ENCODE measurements around the gene KCNH2.

KCNH2 gene

DNA sequence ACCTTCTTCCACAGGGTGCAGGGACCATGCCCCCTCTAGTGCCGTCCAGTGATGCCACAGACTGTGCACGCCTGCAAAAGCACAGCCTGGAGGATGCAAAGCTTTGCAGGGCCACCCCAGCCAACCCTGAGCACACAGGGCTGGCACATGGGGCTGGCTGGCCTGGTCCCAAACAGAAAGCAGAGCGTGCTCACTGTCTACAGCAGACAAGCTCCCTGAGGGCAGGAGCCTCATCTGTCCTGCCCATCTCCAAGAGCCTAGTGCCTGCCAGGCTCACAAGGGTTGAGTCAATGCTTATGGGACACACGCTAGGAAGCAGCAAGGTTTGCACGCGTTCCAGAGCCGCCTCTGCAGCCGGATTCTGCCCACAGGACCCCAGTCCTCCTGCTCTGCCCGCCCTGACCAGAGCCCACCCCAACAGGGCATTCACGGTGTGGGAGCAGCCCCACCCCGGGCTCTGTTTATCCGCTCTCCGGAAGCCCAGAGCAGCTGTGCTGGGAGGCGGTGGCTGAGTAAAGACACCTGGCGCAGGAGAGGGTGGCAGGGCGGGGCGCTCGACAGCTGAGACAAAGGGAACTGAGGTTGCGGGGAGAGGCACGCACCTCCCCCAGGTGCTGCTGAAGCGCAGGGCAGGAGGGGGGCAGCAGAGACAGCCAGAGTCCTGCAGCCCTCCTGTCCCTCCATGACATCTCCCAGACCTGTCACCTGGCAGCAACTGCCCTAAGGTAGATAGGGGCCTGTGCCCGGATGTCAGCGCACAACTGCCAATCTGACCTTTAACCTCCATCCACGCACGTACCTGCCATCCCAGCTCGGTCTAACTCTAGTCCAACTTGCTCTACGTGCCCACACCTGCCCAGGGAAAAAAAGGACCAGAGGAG, 4.3 kb downstream of the KCNH2 start:
- no peak for DNase-seq

DNA sequence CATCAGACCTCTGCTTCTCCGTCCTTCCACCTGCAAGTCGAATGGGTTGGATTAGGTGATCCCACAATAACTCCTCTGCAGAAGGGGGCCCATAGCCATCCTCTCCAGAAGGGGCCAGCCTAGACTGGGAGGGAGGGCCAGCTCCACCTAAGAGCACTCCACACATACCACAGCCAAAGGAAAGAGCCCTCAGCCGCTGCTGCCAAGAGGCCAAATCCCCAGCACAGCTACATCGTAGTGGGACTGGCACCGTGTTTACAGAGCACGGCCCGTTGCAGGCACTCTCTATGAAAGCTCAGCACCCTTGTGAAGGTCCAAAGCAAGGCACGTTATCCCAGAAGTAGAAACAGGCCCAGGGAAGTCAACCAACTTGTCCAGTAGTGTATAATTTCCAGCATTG, 5.4 kb downstream of the KCNH2 start:
- DNase-seq = no peak

DNA sequence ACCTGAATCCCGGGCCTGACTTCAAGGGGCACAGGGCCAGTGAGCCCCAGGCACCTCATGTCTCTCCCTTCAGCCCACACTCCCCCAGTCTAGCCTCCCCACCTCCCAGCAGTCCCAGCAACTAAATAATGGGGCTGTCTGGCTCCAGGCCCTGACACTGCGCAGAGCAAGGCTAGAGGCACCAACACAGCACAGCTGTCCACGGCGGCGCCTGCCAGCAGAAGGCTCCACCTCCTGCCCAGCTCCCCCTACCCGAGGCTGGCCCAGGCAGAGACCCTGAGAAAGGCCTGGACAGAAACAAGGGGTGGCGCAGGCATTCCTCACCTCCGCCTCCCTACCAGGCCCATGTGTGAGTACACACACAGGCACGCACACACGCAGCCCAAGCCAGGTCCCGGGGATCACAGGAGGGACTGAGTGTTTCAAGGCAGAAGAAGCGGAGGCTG, 6.1 kb downstream of the KCNH2 start:
- no peak for DNase-seq

DNA sequence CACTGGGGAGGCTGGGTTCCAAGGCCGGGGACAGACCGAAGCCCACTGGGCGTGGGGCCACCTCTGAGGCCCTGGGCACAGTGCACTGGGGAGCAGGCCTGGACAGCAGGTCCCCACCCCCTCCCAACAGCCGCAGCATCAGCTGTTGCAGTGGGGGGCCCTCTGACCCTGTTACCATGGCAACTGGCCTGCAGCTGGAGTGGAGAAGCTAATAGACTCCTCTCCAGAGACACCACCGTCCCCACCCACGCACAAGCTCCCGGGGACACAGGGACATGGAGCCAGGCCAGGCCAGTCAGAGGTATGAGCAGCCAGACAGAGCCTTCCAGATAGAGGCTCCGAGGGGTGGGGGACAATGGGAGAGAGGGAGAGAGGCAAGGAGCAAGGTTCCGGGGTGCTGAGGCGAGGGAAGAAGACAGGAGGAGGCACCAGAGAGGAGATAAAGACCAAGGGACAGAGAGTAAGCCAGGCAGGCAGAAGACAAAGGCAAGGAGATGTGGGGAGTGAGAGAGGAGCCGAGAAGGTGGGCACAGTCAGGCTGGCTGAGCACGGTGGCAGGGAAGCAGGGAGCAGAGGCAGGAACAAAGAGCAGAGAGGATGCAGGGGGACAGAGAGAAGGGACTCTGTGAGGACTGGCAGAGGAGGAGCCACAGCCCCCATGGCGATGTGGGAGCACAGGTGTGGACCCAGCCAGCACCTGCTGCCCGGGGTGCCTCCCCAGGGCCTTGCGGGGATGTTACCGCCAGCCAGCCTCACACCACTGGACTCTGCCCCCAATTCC, 6.7 kb downstream of the KCNH2 start:
- DNase-seq = no peak

DNA sequence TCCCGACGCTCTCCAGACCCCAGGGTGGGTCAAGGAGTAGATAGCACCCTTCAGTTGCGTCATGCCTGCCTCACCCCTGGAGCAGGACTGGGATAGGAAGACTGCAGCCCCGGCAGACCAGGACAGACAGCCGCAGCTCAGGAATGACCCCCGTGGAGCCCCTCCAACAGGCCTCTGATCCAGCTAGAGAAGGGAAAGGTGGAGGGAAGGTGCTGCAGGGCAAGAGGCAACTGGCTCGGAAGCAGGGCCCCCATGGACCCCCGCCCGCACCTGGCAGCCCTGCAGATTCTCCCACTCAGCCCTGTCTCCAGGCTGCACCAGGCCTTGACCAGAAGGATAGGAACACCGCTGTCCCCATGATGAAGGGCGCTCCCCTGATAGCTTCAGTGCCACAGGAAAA, 7.7 kb downstream of the KCNH2 start:
- DNase-seq = no peak

DNA sequence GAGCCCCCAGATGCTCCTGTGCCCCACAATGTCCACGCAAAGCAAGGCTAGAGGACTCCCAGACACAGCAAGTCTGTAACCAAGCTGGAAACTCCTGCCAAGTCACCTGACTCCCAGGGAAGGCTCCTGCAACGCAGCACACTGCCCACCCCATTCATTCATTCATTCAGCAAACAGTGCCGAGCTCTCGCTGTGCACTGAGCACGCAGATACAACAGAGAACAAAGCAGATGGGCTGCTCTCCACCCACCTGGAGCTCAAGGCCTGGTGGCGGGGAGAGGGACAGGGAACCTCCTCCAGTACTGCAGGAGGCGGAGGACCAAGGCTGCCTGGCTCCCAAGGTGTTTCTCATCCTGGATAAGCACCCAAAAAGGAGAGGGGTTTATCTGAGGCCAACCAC, 8.6 kb downstream of the KCNH2 start:
- no peak for DNase-seq

DNA sequence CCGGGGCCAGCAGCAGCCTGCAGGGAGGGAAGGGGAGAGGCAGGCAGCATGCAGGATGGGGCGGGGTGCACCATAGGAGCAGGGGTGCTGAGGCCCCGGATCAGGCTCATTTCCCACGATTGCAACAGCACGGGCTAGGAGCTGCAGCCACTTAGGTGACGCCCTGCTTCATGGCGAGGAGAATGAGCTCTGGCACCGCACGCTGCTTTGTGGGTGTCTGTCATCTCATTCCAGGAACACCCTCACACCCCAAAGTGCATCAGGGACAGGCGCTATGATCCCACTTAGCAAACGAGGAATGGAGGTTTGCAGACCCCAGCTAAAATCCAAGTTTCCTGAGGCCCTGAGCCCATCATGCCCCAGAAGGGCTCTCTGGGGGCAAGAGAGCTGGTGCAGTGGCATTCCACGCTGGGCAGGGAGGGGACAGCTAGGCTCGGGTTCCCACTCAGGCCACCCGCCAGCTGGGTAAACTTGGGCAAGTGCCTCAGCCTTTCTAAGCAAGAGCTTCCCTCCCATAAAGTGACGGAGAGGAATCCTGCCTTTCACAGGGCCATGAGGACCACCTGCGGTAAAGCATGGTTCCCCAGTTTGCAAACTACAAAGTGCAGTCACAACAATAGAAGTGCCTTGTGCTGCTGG, 9.3 kb downstream of the KCNH2 start:
- DNase-seq = no peak

DNA sequence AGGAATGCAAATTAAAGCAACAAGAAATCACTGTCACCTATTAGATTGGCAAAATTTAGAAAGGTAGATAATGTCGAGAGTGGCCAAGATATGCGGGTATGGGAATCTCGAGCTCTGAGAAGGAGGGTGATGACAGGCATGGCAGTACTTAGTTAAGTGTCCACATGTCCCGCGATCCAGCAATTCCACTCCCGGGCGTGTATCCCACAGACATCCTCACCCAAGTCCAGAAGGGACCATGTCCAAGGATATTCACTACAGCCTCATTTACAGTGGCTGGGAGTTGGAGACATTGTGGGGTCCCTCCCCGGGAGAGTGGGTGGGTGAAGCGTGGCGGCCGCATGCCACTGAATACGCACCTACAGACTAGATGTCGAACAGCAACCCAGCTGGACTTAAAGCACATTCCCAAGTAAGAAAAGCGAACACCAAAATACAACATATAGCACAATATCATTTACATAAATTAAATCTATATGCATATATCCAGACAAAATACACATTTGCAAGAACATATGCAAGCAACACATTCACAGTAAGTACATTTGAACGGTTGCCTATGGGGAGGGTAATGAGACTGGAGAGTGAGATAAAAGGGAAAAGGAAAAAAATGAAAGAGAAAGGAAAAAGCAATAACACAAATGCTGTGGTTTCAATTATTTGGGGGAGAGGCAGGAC, 9.9 kb downstream of the KCNH2 start:
- DNase-seq = no peak

DNA sequence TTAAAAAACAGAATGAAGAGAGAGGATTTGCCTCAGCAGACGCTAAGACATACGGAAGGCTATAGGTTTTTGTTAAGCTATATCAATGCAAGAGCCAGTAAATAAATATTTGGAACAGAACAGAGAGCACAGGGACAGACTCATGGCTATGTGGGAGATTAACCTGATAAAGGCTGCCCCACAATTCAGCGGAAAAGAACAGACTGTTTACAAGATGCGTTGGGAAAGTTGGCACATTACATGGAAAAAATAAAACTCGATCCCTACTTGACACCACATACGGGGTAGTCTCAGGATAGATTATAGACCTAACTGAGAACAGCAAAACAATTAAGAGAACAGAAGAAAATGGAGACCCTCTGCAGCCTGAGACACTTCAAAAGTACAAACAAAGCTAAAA, 10.8 kb downstream of the KCNH2 start:
- DNase-seq = no peak

DNA sequence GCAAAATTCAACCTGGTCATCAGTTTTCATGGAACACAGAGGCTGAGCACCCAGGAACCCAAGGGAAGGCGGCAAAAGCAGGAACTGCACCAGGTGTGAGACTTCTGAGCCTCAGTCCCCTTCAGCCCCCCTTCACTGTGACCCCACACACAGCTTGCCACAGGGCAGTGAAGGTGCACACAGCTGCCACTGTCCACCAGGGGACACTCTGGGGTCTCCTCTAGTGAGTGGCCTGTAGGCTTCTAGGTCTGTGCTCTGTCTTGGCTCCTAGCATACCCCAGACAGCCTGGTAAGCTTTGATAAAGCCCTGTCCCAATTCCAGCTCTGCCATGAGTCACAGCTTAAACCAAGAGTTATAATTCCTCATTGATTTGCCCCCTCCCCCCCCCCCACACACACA, 12.1 kb downstream of the KCNH2 start:
- DNase-seq = peak; percentile 76

DNA sequence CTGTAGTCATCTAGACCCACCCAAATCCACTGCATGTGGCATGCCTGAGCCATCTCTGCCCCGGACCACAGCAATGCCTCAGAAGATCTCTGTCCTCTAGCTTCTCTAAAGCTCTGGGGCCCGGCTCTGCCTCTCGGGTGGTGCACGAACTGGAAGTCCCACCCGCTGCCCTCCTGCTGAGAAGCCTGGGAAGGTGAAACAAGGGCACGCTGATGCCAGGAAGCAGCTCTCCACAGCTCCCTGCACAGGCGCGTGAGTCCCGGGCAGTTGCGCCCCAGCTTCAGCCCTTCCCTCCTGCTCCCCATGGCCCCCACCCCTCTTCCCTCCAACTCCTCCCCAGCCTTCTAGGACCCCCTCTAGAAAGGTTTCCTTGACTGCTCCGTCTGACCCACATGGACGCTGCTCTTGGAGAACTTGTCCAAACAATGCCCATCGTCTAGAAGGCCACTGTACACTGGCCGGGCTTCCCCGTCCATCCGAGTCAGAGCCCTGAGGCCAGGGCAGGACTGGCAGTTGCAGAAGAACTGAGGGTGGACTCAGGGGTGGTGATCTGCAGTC, 12.8 kb downstream of the KCNH2 start:
- DNase-seq = no peak

DNA sequence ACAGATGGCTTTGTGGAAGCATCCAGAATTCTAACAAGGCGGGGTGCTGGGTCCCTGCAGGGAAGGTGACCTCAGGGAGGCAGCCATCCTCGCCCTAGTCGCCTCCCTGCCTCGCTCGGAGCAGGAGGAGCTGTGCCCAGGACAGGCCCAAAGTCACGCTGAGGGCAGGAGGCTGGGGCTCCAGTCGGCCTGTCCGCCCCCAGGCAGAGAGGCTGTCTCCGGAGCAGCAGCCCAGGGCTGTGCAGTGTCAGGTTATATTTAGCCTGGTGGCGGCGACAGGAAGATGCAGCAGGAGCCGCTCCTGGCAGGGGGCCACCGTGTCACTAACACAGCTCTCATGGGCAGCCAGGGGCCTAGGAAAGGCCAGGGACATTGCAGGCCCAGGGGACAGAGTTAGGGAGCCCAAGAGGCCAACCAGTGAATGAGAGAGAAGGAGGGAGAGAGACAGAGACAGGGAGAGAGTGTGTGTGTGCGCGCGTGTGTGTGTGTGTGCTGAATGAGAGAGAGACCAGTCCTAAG, 13.5 kb downstream of the KCNH2 start:
- peak; percentile 84 for DNase-seq

DNA sequence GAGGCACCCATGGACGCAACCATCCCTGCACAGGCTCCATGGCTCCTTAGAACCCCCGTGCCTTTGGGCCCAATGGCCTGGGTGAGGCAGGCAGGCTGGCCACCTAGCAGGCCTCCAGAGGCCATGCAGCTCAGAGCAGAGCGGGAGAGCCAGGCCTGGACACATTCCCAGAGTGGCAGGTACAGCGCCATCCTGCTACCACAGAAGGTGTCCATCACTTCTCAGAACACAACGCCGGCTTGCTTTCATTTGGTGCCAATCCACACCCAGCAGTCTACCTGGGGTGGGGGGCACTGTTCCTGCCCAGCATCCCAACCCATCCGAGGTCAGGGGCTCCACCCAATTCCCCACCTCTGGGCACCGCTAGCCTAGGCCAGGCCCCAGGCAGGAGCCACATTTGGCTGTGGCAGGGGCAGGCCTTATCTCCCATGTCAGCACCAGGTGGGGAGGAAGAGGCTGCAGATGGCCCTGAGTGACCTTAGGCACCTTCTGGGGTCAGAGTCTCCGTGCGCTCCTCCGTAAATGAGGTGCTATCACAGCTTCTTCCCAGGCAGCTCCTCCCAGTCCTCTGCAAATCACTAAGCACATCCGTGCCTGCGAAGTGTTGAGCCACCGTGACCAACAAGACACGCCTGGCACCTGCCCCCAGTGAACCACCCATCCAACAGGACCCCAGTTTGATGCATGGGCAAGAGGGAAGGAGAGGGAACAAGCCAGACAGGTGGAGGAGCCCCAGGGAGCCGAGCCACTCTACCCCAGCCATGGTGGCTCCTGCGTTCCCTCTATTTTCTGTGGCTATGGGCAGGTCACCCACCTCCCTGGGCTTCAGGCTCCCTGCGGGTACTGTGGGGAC, 14.2 kb downstream of the KCNH2 start:
- DNase-seq = no peak

DNA sequence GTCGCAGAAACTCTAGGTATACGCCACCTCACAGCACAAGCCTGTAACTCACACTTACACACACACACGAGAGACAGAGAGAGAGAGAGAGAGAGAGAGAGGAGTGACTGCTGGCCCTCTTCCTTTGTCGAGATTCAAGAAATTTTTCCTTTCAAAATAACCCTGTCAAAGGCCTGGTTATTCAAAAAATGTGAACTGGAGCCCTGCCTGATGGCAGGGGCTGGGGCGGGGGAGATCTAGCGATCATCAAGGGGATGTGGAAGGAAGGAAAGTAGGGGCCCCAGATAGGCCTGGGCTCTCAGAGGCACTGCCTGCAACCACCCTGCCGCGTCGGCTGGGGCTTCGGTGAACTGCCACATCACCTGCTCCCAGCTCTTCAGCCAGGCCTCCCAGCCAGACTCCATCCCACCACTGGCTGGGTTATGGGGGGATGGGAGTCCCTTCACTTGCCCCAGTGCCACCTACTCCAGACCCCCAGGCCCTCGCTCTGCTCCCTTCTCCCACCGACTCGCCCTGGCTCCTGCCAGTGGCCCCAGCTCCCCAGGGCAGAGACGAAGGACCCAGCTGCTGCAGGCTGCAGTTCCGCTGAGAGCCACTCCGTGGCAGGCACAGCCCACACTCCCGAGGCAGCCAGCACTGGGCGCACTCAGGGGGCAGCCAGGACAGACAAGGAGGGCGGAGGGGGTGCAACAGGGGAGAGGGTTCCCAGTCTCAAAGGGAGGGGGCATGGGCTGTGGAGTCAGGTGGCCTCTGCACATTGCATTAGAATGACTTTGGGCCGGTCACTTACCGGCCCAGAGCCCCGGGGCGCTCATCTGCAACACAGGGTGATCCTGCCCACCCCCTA, 15.3 kb downstream of the KCNH2 start:
- DNase-seq = peak; percentile 91

DNA sequence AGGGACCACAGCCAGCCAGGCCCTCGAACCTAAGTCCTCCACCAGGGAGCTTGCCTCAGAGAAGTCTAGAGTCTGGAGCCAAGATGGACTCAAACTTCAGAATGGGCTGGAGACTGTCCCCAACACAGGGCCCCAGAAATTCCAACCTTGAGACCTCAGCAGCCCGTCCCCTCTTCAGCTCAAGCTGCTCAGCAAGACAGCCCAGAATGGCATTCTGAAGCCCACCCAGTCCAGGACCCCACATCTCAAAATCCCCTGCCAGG, 15.9 kb downstream of the KCNH2 start:
- no peak for DNase-seq

DNA sequence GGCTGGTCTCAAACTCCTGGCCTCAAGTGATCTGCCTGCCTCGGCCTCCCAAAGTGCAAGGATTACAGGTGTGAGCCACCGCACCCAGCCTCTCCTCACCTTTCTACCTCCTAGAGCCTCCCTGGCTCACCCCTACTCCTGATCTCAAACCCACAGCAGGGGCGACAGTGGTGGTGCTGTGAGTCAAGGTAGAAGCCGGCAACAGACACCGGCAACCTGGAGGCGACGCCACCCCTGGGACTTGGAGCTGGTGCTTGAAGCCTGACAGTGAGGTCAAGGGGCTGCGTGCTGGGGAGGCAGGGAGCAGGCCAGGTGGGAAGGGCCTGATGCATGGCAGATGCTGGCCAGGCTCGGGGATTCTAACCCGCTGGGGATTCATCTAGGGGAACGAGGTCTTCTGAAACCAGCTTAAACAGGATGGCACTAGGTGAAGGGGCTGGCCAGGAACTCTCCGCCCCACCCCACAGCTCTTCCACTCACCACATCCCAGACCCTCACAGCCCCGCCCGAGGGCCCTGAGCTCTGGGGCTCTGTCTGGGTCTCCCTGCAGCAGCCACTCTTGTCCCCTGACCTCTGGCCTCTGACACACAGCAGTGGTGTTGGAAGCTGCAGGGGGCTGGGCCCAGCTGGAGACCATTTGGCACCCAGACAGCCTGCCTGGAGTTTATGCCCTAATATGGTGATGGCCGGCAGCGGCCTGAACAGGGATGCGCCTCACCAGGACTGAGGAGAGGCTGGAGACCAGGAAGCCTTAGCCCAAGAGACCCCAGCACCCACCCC, 16.4 kb downstream of the KCNH2 start:
- peak; percentile 59 for DNase-seq

DNA sequence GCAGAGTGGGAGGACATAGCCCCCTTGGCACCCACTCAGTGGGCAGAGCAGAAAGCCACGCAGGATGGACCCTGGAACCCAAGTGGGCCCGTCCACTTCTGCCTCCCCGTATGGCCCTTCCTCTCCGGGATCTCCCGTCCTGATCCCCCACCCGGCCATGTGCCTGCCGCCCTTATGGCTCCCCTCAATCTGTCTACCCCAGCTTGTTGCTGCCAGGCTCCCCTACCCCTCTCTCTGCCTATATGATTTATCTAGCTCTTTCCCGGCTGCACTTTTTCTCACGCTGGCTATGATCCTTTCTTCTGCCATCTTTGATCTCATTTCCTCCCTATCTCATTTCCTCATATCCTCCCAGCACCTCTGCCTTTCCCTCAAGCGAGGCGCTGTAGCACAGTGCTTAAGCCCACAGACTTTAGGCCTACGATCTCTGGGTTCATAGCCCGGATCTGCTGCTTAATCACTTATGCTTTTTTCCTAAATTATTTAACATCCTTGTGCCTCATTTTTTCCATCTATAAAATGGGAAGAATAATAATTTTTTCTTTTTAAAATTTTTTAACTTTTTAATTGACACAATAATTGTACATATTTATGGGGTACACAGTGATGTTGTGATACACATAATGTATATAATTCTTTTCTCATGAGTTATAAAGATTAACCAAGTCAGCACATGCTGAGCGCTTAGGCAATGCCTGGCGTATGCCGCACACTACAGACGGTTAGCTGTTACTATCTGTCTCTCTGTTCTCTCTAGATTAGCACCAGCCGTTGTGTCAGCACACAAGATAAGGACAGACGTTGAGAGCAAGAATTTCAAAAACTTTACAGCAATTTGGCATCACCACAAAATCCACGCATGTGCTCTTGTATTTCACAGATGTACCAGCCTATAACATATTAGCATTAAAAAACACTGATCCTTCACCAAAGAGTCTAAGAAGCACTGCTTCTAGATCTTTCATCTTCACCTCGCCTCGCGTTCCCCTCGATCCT, 18.1 kb downstream of the KCNH2 start:
- DNase-seq = peak; percentile 98

DNA sequence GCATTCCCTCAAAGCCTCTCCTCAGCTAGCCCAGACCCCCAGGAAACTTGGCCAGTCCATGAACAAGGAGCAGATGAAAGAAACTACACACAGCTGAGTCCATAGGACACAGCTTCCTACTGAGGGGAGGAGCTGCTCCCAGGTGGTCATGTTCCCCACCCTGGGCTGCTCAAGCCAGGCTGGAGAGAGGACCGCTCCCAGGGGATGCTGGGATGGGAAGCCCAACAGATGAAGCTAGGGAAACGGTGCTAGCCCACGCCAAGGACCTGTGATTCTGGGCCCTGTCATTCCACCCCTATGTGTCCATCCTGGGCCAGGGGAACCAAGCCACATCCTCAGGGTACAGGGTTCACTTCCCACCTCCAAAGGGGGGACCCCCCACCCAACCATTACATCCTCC, 19.0 kb downstream of the KCNH2 start:
- DNase-seq = no peak

DNA sequence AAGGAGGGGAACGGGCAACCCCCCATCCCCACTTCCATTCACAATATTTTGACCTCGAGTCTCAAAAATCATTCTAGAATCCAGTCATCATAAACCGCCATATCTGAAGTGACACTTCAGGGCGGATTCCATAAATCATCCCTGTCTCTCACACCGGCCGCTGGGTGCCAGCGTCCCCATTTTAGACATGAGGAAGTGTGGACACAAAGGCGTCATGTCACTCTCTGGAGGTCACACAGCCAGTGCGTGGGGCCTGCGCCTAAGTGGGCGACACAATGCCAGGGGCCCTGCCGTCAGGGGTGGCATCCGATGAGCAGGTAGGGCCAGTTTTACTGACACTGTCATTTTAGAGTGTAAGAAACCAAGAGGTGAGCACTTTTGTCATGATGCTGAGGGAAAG, 19.5 kb downstream of the KCNH2 start:
- DNase-seq = peak; percentile 64

Measured in hematopoietic multipotent progenitor cell treated with erythropoietin and hydrocortisone succinate and interleukin-3 and kit ligand, for 6 days (in vitro differentiated cells).